Skeletal muscle cell (primary cell): ENCODE measurements around the gene IRX2.

Experiments used
- DNase-seq: peaks from one replicate; pipeline ENCODE4 v3.0.0-alpha.2; 2010; ENCODE audit warnings: low read depth
- H3K4me3 ChIP-seq: 2 replicates; pipeline ENCODE4 v1.5.1; 2011; ENCODE audit warnings: low read depth, mild to moderate bottlenecking, control low read depth, low read length, moderate library complexity

Gene IRX2

GRCh38 chr5:2702096-2702879, 49.2 kb downstream of the IRX2 start:
- DNase-seq, result no peak
- H3K4me3 ChIP-seq, result no peak overlapping the region

DNA sequence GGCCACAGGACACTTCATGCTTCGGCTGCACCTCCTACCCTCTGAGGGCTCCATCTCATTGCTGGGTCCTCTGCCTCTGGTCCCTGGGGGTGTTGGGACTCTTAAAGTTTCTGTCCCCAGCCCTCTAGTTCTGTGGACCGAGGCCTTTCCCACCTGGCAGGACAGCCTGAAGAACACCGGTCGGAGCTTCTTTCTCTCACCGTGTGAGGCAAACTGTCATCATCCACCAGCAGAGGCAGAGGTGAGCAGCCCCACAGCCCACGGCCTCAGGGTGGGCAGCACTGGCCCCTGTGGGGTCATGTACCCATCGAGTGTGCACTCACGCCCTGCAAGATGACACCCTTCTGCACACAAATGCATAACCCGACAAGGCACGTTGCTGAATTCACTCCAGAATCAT, 49.9 kb downstream of the IRX2 start:
- no peak for DNase-seq
- no peak overlapping the region for H3K4me3 ChIP-seq

- no peak for DNase-seq
Measured at GRCh38 chr5:2700876-2701275, 50.6 kb downstream of the IRX2 start.

DNA sequence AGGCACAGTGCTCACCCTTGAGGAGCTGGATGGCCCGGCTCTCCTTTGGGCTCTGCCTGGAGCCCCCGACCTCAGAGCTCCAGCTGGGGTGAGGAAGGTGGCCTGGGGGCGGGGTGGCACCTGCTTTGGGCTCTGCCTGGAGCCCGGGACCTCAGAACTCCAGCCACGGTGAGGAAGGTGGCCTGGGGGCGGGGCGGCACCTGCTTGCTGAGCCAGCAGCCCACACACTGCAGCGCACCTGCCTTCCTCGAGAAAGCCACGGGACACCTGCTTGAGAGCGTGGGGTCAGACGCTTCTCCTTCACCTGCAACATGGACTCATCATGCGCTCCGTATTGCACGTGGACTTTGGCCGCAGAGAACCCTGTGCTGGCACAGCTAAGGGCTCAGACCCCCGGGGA, 51.8 kb downstream of the IRX2 start:
- no peak for DNase-seq
- H3K4me3 ChIP-seq, result no peak overlapping the region

More at GRCh38 chr5:2700876-2701275, 50.6 kb downstream of the IRX2 start:
- no peak overlapping the region for H3K4me3 ChIP-seq

- DNase-seq, result no peak
- H3K4me3 ChIP-seq, result no peak overlapping the region
Measured at GRCh38 chr5:2699231-2699630, 52.2 kb downstream of the IRX2 start.

GRCh38 chr5:2698581-2698980, 52.9 kb downstream of the IRX2 start:
- no peak for DNase-seq
- H3K4me3 ChIP-seq, result no peak overlapping the region

DNA sequence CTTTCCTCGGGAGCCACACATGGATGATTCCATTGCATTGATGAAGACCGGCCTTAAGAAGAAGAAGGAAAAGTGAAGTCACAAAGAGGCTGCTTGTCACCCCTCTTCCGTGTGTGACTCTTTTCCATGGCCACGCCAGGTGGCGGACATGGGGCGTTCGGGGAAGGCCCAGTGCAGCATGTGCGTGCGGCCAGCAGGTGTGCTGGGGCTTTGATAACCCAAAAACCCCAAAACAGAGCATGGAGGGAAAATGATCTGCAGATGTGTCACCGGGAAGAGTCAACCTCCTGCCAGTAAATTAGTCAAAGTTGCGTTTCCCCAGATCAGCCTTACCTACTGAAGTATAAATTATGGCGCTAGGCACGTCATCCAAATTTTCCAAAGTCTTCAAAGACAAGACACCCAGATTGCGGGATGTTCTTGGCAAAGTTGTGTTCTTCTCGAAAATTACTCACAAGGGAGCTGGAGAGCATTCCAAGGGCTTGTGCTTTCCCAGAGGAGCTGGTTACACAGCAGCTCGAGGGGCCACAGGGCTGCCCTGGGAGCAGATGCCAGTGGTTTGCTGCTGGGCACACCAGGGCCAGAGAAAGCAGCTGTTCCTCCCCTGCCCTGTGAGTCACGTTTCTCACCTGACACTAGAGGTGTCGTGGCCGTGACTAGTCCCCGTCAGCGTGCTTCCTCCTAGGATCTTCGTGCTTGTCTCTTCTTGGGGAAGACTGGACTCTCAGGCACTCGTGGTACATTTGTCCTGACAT, 53.9 kb downstream of the IRX2 start:
- DNase-seq, result no peak
- H3K4me3 ChIP-seq, result no peak overlapping the region

GRCh38 chr5:2697041-2697440, 54.4 kb downstream of the IRX2 start:
- no peak for DNase-seq
- H3K4me3 ChIP-seq, result no peak overlapping the region
